22Rv1 (cell line): ENCODE data around the gene IPCEF1.

Source experiments
- CTCF ChIP-seq: fragments of 450-650 bp; IDR thresholded peaks from 2 replicates; pipeline ENCODE4 v1.5.1; 2017; ENCODE audit warnings: mild to moderate bottlenecking
- ZFX ChIP-seq: fragments of 450-650 bp; IDR thresholded peaks from 2 replicates; pipeline ENCODE4 v1.6.1; 2017; ENCODE audit warnings: antibody characterized with exemption, borderline replicate concordance

GRCh38 chr6:154161689-154162088, 194.9 kb downstream of the IPCEF1 start:
- TF ChIP-seq CTCF (no peak), ZFX (no peak)
